GM12878 (cell line): ENCODE results near the gene TGFB3. TPM values are rescaled to one million over a fixed set of nuclear protein-coding genes. Genes with fewer than 3 reads are reported as not detected.

Experiments used
- ATAC-seq: fragments of 200-7000 bp; cut with Tn5 transposase; 3 replicates; pipeline ENCODE4 v1.9.1; 2020; ENCODE audit warnings: mild to moderate bottlenecking, moderate library complexity
- BruUV-seq: library from RNA; stranded (reverse); fragments of 400-500 nt; replicated peaks from 2 replicates; lab custom pipeline; 2021; lab: Mats Ljungman, UMichigan
- CTCF ChIA-PET: fragments of 300-600 bp; sonication (Branson Sonifier 250); formaldehyde crosslinking; extraction: SDS; loops from one replicate; lab custom pipeline; 2021; ENCODE audit warnings: inconsistent platforms; lab: Yijun Ruan, JAX
- POLR2A ChIA-PET: fragments of 350-600 bp; formaldehyde crosslinking; extraction: SDS; loops from one replicate; lab custom pipeline; 2021; ENCODE audit warnings: inconsistent platforms; lab: Charles Lee
- RAD21 ChIA-PET: fragments of 300-600 bp; sonication (Branson Sonifier 250); formaldehyde crosslinking; loops from one replicate; lab custom pipeline; 2023; ENCODE audit warnings: antibody characterized with exemption; ENCODE audit not compliant: unreplicated experiment; lab: Charles Lee
- SMC1A ChIA-PET: fragments of 300-600 bp; sonication (Branson Sonifier 250); formaldehyde crosslinking; loops from one replicate; lab custom pipeline; 2023; ENCODE audit not compliant: unreplicated experiment, uncharacterized antibody; lab: Charles Lee
- DNase-seq: peaks from one replicate; pipeline ENCODE4 v3.0.0-alpha.2; 2011; ENCODE audit warnings: low read depth, low spot score
- FAIRE-seq: peaks from 3 replicates; lab custom pipeline; 2011; peaks lifted over from hg19 to GRCh38; lab: Jason Lieb, UNC
- H2AFZ ChIP-seq: 2 replicates; pipeline ENCODE4 v1.6.0; 2011; ENCODE audit warnings: low read depth, low read length, control low read depth; ENCODE audit not compliant: control insufficient read depth
- H3K27ac ChIP-seq: 2 replicates; pipeline ENCODE4 v1.5.1; 2011; ENCODE audit warnings: control low read depth; ENCODE audit not compliant: control insufficient read depth, insufficient read depth
- H3K27me3 ChIP-seq, 2 experiments: replicated peaks in 1 of 2; 2 replicates each; pipeline versions ENCODE4 v1.6.0 to v1.6.1; 2011; ENCODE audit warnings: low read length in 1 of 2; ENCODE audit not compliant: control insufficient read depth in 2 of 2, insufficient read depth in 2 of 2
- H3K36me3 ChIP-seq, 2 experiments: 2 replicates each; pipeline ENCODE4 v1.5.1; 2011; ENCODE audit warnings: low read length in 1 of 2; ENCODE audit not compliant: control insufficient read depth in 2 of 2, insufficient read depth in 2 of 2
- H3K4me1 ChIP-seq: 2 replicates; pipeline ENCODE4 v1.6.1; 2011; ENCODE audit warnings: mild to moderate bottlenecking, low read length, moderate library complexity, mixed read lengths; ENCODE audit not compliant: control insufficient read depth, insufficient read depth
- H3K4me2 ChIP-seq: 2 replicates; pipeline ENCODE4 v1.6.0; 2011; ENCODE audit warnings: control low read depth; ENCODE audit not compliant: control insufficient read depth, insufficient read depth
- H3K4me3 ChIP-seq: fragments of 200-600 bp; sonication (generic); 2 replicates; pipeline ENCODE4 v1.5.1; 2016
- H3K79me2 ChIP-seq: 2 replicates; pipeline ENCODE4 v1.6.0; 2011; ENCODE audit warnings: low read length; ENCODE audit not compliant: control insufficient read depth, insufficient read depth
- H3K9ac ChIP-seq: 2 replicates; pipeline ENCODE4 v1.8.0; 2011; ENCODE audit warnings: low read length, control low read depth, mixed read lengths; ENCODE audit not compliant: control insufficient read depth, insufficient read depth
- H3K9me3 ChIP-seq: replicated peaks from 3 replicates; pipeline ENCODE4 v1.5.1; 2011; ENCODE audit warnings: mild to moderate bottlenecking, low read length; ENCODE audit not compliant: control insufficient read depth, insufficient read depth
- H4K20me1 ChIP-seq: 2 replicates; pipeline ENCODE4 v1.6.0; 2011; ENCODE audit not compliant: control insufficient read depth, insufficient read depth
- CHD4 ChIP-seq: fragments of 200-600 bp; sonication (generic); IDR thresholded peaks from 2 replicates; pipeline ENCODE4 v1.6.1; 2016; ENCODE audit warnings: mild to moderate bottlenecking
- EGR1 ChIP-seq, 2 experiments: IDR thresholded peaks; 1 replicate in 1 of 2; 2 replicates in 1 of 2; pipeline ENCODE4 v1.6.1; 2011 to 2012; ENCODE audit warnings: low read depth in 2 of 2, low read length in 2 of 2, borderline replicate concordance in 1 of 2, mild to moderate bottlenecking in 1 of 2, moderate library complexity in 1 of 2
- ETV6 ChIP-seq, 2 experiments: fragments of 450-650 bp in 1 of 2; IDR thresholded peaks in 1 of 2; conservative IDR thresholded peaks in 1 of 2; 2 replicates each; pipeline ENCODE4 v1.6.1; 2014; ENCODE audit warnings: antibody characterized with exemption in 1 of 2, borderline replicate concordance in 1 of 2, low read depth in 1 of 2, mild to moderate bottlenecking in 1 of 2, moderate library complexity in 1 of 2
- IKZF1 ChIP-seq: fragments of 450-650 bp; conservative IDR thresholded peaks from 2 replicates; pipeline ENCODE4 v1.6.1; 2017; ENCODE audit warnings: antibody characterized with exemption, mild to moderate bottlenecking
- NR2C2 ChIP-seq: IDR thresholded peaks from 2 replicates; pipeline ENCODE4 v1.6.1; 2011; ENCODE audit warnings: borderline replicate concordance, low read depth; ENCODE audit not compliant: control insufficient read depth, insufficient read length
- NRF1 ChIP-seq: conservative IDR thresholded peaks from 2 replicates; pipeline ENCODE4 v1.6.1; 2011; ENCODE audit warnings: mild to moderate bottlenecking, low read depth, low read length, improper control_type of control experiment
- POLR2AphosphoS5 ChIP-seq: IDR thresholded peaks from 2 replicates; pipeline ENCODE4 v1.6.1; 2011; ENCODE audit warnings: mild to moderate bottlenecking, low read length, inconsistent platforms
- STAT3 ChIP-seq: IDR thresholded peaks from 2 replicates; pipeline ENCODE4 v1.6.1; 2011; ENCODE audit warnings: low read depth, low read length, improper control_type of control experiment
- WGBS: methylation state at CpG from one replicate; pipeline ENCODE4 v1.1.6; 2016; ENCODE audit warnings: low lambda C conversion rate; ENCODE audit not compliant: insufficient replicate concordance, insufficient coverage; ENCODE audit errors: missing lambda C conversion rate; 5-methylcytosine and 5-hydroxymethylcytosine counted together
- in situ Hi-C: fragments of 300-500 bp; cut with MboI; formaldehyde crosslinking; loops from 9 replicates; pipeline ENCODE4 v1.14.3; 2018; ENCODE audit warnings: mixed read lengths
- intact Hi-C: fragments of 100-400 bp; cut with micrococcal nuclease; formaldehyde crosslinking; loops from one replicate; pipeline ENCODE4 v1.14.2; 2022; ENCODE audit not compliant: unreplicated experiment
- polyA plus RNA-seq, 11 experiments: library from polyadenylated mRNA; depleted of rRNA in 4 of 11; unstranded in 6 of 11; stranded (reverse) in 5 of 11; fragments of >200 nt; fragmentation: Nextera tagmentation in 4 of 11; fragmentation: Illumina TruSeq in 1 of 11; extraction: Ambion mirVana in 4 of 11; extraction: Trizol in 1 of 11; gene quantifications; 1 replicate in 1 of 11; 2 replicates in 10 of 11; pipeline versions ENCODE4 v1.2.1 to v1.2.3, GENCODE V29; 2011 to 2016; ENCODE audit warnings: inconsistent platforms in 2 of 11, missing spikeins in 2 of 11, low read depth in 1 of 11
- total RNA-seq, 4 experiments: library from RNA; depleted of rRNA in 3 of 4; stranded (reverse); fragments of >200 nt in 3 of 4; fragmentation: Illumina TruSeq in 1 of 4; extraction: Trizol in 1 of 4; gene quantifications; 2 replicates each; pipeline versions ENCODE4 v1.2.1 to v1.2.3, GENCODE V29; 2013 to 2021

Gene TGFB3
- total and polyA plus RNA-seq, 10 of the 15 experiments (the other 5 are each of a cell fraction or from before 2014, with no cell fraction given), result 0.27 to 2.6 (median 0.82) TPM

DNA sequence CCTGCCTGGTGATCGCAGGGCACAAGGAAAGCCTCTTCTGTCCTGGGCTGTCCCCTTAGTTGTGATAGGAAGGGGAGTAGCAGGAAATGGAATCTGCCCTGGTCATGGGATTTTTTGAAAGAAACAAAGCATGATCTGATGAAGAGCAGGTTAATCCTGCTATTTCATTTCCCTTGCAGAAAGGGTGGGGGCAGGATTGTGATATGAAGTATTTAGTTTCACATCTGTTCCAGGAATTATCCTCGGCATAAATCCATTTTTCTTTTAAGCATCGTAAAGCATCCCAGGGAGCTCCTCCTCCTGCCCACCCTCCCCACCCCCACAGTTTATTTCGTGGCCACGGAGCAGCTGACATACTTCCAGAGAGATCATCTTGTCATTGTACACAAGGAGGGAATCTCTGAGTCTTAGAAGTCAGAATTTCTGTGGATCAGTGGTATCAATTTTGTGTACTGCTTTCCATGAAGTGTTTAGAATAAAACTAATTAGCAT, 53.1 kb downstream of the TGFB3 start (continued):
- TF ChIP-seq EGR1 (IDR thresholded peaks at IDR 0.05; ENCODE audit: borderline replicate concordance in 1 of 2, low read depth in 2 of 2, low read length in 2 of 2), result no peak
- TF ChIP-seq IKZF1, result no peak

GRCh38 chr14:75927564-75928087, 54.2 kb downstream of the TGFB3 start:
- ChIA-PET CTCF (no interaction called here), RAD21 (interaction anchor here (0.6 kb wide), 1 partner anchor 718 kb away, joined by 3 read pairs; no protein-coding TSS in a partner anchor)
- H3K9ac ChIP-seq, result no peak overlapping the region
- H3K4me1 ChIP-seq, result no peaks in the 10 kb centered on the region
- in situ Hi-C loops, result no loop called here
- H2AFZ ChIP-seq, result no peak overlapping the region
- H3K27me3 ChIP-seq, result no peaks in the 10 kb centered on the region
- H3K36me3 ChIP-seq, result no peaks in the 10 kb centered on the region
- TF ChIP-seq NR2C2 (no peak), ETV6 (conservative IDR thresholded peaks at IDR 0.05 in 1 of 2, IDR thresholded peaks at IDR 0.05 in 1 of 2; ENCODE audit: borderline replicate concordance in 1 of 2, low read depth in 1 of 2) (no peak), NRF1 (no peak), POLR2AphosphoS5 (no peak), STAT3 (no peak), CHD4 (no peak)
- TF ChIP-seq, all 136 proteins: peak for 0
- H3K4me2 ChIP-seq, result no peak overlapping the region
- DNase-seq (no peak), FAIRE-seq (no peak), ATAC-seq (no peak)
- H3K27ac ChIP-seq, result no peak overlapping the region
- H3K4me3 ChIP-seq, result no peak overlapping the region
- POLR2A ChIA-PET, result no interaction called here
- no peaks in the 10 kb centered on the region for H4K20me1 ChIP-seq
- H3K9me3 ChIP-seq, result no peaks in the 10 kb centered on the region
- 80% methylated on average over 6 of the region's 6 CpGs for WGBS
- BruUV-seq, result no TSS peak
- SMC1A ChIA-PET, result interaction anchor here (1.2 kb wide), 1 partner anchor 9 kb away, joined by 3 read pairs; no protein-coding TSS in a partner anchor
- intact Hi-C loops, result no loop called here
- H3K79me2 ChIP-seq, result no peaks in the 10 kb centered on the region
